T-helper 2 cell treated with Interferon-gamma antibody and Interleukin-4, amounts not matched to agents 5 μg/mL and 100 μg/mL, for 36 hours (primary cell): ENCODE results near the gene KRTAP1-1.

Experiments
- DNase-seq: peaks from one replicate; pipeline ENCODE4 v3.0.0; 2021; ENCODE audit warnings: low spot score
- H3K27ac Mint-ChIP-seq: one replicate; pipeline ENCODE4 v1.8.0; 2021; ENCODE audit warnings: mild to moderate bottlenecking, mixed read lengths
- H3K27me3 Mint-ChIP-seq: one replicate; pipeline ENCODE4 v1.8.0; 2021; ENCODE audit warnings: low read depth, mixed read lengths
- H3K36me3 Mint-ChIP-seq: one replicate; pipeline ENCODE4 v1.8.0; 2021; ENCODE audit warnings: low read depth, mixed read lengths
- H3K4me1 Mint-ChIP-seq: one replicate; pipeline ENCODE4 v1.8.0; 2021; ENCODE audit warnings: low read depth, mixed read lengths
- H3K4me3 Mint-ChIP-seq: one replicate; pipeline ENCODE4 v1.8.0; 2022; ENCODE audit warnings: mild to moderate bottlenecking, moderate library complexity, mixed read lengths
- H3K9me3 Mint-ChIP-seq: one replicate; pipeline ENCODE4 v1.8.0; 2021; ENCODE audit warnings: mixed read lengths

The KRTAP1-1 gene

GRCh38 chr17:40993084-40993483, 48.2 kb downstream of the KRTAP1-1 start:
- DNase-seq: no peak
- H3K4me1 Mint-ChIP-seq: no peaks in the 10 kb centered on the region
- peaks cover 34% of the 10 kb centered on the region for H3K27me3 Mint-ChIP-seq
- no peak overlapping the region for H3K27ac Mint-ChIP-seq
- H3K4me3 Mint-ChIP-seq: no peak overlapping the region
- no peaks in the 10 kb centered on the region for H3K9me3 Mint-ChIP-seq
- no peaks in the 10 kb centered on the region for H3K36me3 Mint-ChIP-seq

GRCh38 chr17:40992666-40993065, 48.6 kb downstream of the KRTAP1-1 start:
- Mint-ChIP-seq H3K4me1 (no peaks in the 10 kb centered on the region), H3K36me3 (no peaks in the 10 kb centered on the region), H3K27ac (no peak overlapping the region), H3K4me3 (no peak overlapping the region), H3K9me3 (no peaks in the 10 kb centered on the region), H3K27me3 (peaks cover 35% of the 10 kb centered on the region)
- no peak for DNase-seq
